Measurements from ENCODE around the gene ZNF608. TPM values are rescaled to one million over a fixed set of nuclear protein-coding genes. Genes with fewer than 3 reads are reported as not detected.

Gene ZNF608
- total RNA-seq, 1 donor from 2014 or later = 15.4 TPM

DNA sequence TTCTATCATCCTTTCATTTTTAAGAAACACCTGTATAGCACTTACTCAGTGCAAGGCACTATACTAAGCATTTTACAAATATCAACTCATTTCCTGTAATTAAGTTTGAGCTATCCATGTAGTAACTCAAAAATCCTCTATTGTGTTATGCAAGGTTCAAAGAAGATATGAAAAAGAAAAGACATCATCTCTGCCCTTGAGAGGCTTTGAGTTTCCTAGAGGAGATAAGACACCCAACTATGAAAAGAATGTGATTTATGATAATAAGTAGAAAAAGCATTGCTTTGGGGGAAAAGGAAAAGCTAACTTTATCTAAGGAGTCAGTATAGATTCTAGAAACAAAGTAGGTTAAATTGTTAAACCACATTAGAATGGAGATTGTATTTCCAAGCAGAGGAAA, 14.2 kb upstream of the ZNF608 start:
- H3K36me3 ChIP-seq = no peaks in the 10 kb centered on the region
- no peak overlapping the region for H3K4me3 ChIP-seq
- intact Hi-C loops (cut with DNase I) = no loop called here
- H3K27ac ChIP-seq = no peak overlapping the region
- peaks cover 0 to 3% of the 10 kb centered on the region in 2 donors for H3K4me1 ChIP-seq
- no peaks in the 10 kb centered on the region for H3K9me3 ChIP-seq
- no peaks in the 10 kb centered on the region for H3K27me3 ChIP-seq
- TF ChIP-seq, protein P1, sequence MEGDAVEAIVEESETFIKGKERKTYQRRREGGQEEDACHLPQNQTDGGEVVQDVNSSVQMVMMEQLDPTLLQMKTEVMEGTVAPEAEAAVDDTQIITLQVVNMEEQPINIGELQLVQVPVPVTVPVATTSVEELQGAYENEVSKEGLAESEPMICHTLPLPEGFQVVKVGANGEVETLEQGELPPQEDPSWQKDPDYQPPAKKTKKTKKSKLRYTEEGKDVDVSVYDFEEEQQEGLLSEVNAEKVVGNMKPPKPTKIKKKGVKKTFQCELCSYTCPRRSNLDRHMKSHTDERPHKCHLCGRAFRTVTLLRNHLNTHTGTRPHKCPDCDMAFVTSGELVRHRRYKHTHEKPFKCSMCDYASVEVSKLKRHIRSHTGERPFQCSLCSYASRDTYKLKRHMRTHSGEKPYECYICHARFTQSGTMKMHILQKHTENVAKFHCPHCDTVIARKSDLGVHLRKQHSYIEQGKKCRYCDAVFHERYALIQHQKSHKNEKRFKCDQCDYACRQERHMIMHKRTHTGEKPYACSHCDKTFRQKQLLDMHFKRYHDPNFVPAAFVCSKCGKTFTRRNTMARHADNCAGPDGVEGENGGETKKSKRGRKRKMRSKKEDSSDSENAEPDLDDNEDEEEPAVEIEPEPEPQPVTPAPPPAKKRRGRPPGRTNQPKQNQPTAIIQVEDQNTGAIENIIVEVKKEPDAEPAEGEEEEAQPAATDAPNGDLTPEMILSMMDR (IDR thresholded peaks at IDR 0.05) = no peak
- DNase-seq (ENCODE audit: low spot score in 2 of 2) = no peak

DNA sequence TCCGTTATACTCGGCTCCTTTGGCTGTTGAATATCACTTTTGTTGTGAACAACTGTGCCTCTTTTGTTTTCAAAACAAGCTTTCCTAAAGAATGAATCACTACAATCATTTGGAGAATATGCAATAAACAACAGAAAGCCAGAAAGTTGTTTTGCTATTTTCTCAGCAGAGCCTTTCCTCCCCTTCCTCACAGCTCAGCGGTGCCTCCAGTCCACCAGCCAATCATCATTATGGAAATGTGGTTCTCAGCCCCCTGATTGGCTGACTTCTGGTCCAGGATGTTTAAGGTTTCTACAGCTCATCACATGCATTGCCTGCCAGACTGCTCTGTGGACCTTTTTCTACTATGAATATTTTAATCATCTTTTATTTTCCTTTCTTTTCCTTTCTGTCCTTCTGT, 9.1 kb upstream of the ZNF608 start:
- TF ChIP-seq, protein P1 (IDR thresholded peaks at IDR 0.05) = no peak
- Histone ChIP-seq H3K4me1 (no peaks in the 10 kb centered on the region), H3K4me3 (no peak overlapping the region), H3K27ac (no peak overlapping the region), H3K36me3 (no peaks in the 10 kb centered on the region), H3K9me3 (no peaks in the 10 kb centered on the region), H3K27me3 (no peaks in the 10 kb centered on the region)
- no peak for DNase-seq (ENCODE audit: low spot score in 2 of 2)
- intact Hi-C loops (cut with DNase I) = no loop called here

DNA sequence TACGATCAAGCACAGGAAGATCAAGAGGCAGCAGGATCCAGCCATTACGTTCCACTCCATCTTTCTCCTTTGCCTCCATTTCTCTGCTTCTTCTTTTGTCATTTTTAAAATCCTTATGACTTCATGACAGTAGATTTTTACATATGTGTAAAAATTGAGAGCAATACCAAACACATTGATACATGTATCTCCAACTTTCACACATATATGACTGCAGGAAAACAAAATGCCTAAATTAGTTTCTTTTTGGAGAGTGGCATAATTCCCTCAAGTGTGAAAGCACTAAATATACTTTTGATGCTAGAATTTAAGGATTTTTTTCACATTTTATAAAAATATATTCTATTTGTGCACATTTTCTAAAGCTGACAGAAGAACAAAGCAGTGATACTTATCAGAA, 8.6 kb upstream of the ZNF608 start:
- H3K4me3 ChIP-seq = no peak overlapping the region
- H3K27ac ChIP-seq = no peak overlapping the region
- intact Hi-C loops (cut with DNase I) = no loop called here

DNA sequence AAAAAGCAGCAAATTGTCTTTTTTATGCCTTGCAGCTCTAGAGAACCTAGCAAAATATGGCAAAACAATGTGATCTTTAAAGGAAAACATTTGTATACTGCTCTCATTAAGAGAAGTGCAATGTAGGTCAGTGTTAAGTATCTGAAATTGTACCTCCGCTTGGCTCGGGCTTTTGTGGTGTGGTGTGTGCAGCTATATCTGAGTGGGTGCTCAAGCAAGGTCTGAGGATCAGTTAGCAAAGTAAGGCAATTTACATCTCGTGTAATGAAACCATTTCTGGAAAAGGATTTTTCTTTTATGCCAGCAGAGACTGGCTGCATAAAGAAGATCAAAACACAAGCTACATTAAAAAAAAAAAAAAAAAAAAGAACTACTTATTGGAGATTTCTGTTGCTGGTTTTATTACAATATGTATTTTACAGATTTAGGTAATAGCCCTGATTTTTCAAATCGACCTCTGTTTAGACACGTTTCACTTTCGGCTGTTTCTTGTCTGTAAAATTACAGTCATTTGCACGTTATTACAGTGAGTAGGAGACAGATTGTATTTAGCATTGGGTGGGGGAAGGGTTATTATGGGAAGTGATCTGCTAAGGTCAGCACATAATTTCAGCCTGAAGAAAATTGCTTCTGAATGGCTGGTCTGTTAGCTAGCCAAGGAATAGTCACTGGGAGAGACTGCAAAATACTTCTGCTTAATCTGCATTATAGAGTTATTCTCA, 7.9 kb upstream of the ZNF608 start:
- TF ChIP-seq, protein P1 (IDR thresholded peaks at IDR 0.05) = no peak
- H3K4me1 ChIP-seq = no peaks in the 10 kb centered on the region
- no peak overlapping the region for H3K4me3 ChIP-seq
- no peaks in the 10 kb centered on the region for H3K9me3 ChIP-seq
- no peaks in the 10 kb centered on the region for H3K27me3 ChIP-seq
- intact Hi-C loops (cut with DNase I) = no loop called here
- no peak overlapping the region for H3K27ac ChIP-seq
- H3K36me3 ChIP-seq = no peaks in the 10 kb centered on the region
- no peak for DNase-seq (ENCODE audit: low spot score in 2 of 2)

More for the DNA sequence above, 8.6 kb upstream of the ZNF608 start:
- Histone ChIP-seq H3K36me3 (no peaks in the 10 kb centered on the region), H3K9me3 (no peaks in the 10 kb centered on the region), H3K27me3 (no peaks in the 10 kb centered on the region), H3K4me1 (no peaks in the 10 kb centered on the region)
- DNase-seq (ENCODE audit: low spot score in 2 of 2) = no peak
- TF ChIP-seq, protein P1 (IDR thresholded peaks at IDR 0.05) = no peak

DNA sequence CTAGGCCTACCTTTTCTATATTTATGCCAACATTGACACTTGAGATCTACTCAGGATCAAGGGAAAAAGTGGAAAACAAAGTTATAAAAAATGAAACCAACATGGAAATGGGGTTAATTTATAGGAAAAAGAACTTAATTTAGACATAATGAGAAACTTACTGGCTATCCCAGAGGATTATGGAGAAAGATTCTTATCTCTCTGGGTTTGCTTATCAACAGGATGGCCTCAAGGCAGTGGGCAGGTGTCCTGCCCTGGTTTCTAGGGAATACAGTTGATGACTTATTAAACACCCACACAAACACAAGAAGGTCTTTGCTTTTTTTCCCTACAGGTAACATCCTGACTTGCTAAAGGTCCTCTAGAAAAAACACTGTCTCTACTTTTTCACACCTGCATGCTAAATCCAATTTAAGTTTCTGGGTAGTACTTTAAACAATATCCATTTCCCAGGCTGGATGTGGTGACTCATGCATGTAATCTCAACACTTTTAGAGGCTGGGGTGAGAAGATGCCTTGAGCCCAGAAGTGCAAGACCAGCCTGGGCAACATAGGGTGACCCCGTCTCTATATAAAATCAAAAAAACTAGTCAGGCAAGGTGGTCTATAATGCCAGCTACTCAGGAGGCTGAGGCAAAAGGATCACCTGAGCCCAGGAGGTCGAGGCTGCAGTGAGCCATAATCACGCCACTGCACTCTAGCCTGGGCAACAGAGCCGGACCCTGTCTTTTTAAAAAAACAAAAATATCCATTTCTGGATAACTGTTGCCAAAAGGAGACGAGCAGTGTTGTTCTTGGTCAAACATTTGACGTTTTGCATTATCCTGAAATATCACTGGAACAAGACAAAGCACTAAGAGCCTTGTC, 6.6 kb upstream of the ZNF608 start:
- Histone ChIP-seq H3K27me3 (no peaks in the 10 kb centered on the region), H3K36me3 (no peaks in the 10 kb centered on the region), H3K9me3 (no peaks in the 10 kb centered on the region), H3K27ac (no peak overlapping the region), H3K4me3 (no peak overlapping the region), H3K4me1 (no peaks in the 10 kb centered on the region)
- intact Hi-C loops (cut with DNase I) = no loop called here
- TF ChIP-seq, protein P1 (IDR thresholded peaks at IDR 0.05) = no peak
- DNase-seq (ENCODE audit: low spot score in 2 of 2) = no peak
